ENCODE measurements around the gene KRT8. TPM values are rescaled to one million over a fixed set of nuclear protein-coding genes. Genes with fewer than 3 reads are reported as not detected.
A peak's percentile ranks its signal among the peaks of the same experiment; 100 is the strongest.

The KRT8 gene
- total RNA-seq, 1 experiment from 2014 or later = 1,655 TPM

DNA sequence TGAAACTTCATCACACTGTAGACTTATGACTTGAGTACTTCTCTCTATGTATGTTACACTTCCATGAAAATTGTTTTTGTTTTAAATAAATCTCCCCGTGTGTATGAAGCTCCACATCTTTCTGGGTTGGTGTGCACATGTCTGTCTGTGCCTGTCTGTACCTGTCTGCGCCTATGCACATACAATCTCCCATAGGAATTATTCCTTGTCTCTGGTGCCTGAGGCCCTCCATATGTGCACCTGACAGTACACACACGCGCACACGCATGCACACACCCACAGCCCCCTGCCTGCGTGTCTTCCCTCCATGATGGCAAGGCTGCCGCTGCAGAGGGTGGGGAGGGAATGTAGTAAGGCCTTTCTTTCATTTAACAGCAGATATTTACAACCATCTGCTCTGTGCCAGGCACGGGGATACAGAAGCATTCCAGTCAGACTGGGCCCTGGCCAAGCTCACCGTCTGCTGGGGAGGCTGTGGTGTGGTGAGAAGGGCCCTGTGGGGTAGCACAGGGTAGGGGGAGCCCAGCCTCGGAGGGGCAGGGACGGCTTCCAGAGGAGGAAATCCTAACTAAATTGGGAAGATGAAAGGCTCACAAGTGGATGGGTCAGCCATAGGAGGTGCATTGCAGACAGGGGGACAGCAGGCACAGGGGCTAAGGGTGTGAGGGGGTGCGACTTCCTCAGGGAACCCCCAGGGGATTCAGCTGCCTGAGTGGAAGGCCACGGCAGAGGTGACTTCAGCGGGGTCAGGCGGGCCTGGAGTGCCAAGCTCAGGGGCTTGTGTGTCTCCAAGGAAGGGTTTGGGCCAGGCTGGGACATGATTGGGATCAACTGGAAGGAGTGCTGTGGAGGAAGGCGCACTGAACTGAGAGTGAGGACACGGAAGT is 26.1 kb downstream of the KRT8 start:
- H3K27ac ChIP-seq (ENCODE audit: low read depth, low read length) = peak overlapping the region; percentile 44
- H3K4me3 ChIP-seq (replicated peaks in 1 of 2; ENCODE audit: low read depth in 1 of 2, low read length in 2 of 2) = no peak overlapping the region
- H3K79me2 ChIP-seq (ENCODE audit: insufficient read depth, low read length) = no peaks in the 10 kb centered on the region
- no peak for TF ChIP-seq RAD21 (IDR thresholded peaks at IDR 0.05; ENCODE audit: low read depth)
- no peak for TF ChIP-seq ZFX (IDR thresholded peaks at IDR 0.05)
- TF ChIP-seq, protein P1, sequence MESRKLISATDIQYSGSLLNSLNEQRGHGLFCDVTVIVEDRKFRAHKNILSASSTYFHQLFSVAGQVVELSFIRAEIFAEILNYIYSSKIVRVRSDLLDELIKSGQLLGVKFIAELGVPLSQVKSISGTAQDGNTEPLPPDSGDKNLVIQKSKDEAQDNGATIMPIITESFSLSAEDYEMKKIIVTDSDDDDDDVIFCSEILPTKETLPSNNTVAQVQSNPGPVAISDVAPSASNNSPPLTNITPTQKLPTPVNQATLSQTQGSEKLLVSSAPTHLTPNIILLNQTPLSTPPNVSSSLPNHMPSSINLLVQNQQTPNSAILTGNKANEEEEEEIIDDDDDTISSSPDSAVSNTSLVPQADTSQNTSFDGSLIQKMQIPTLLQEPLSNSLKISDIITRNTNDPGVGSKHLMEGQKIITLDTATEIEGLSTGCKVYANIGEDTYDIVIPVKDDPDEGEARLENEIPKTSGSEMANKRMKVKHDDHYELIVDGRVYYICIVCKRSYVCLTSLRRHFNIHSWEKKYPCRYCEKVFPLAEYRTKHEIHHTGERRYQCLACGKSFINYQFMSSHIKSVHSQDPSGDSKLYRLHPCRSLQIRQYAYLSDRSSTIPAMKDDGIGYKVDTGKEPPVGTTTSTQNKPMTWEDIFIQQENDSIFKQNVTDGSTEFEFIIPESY (IDR thresholded peaks at IDR 0.05; ENCODE audit: extremely low read depth, insufficient replicate concordance, low read length) = no peak
- TF ChIP-seq FOSL1 (IDR thresholded peaks at IDR 0.05; ENCODE audit: low read depth) = no peak
- no peak for TF ChIP-seq JUND (IDR thresholded peaks at IDR 0.05)
- TF ChIP-seq ELF1 (IDR thresholded peaks at IDR 0.05; ENCODE audit: borderline replicate concordance, low read depth) = no peak
- no peak for DNase-seq (ENCODE audit: low read depth, low spot score)
- ATAC-seq = no peak
- ChIA-PET POLR2A (interaction anchor here (1.0 to 4.8 kb wide), 4 partner anchors 26 to 735 kb away, joined by 4 to 40 read pairs (median 6); partner anchors contain the start of gene KRT8), RAD21 (ENCODE audit: low non-redundant PET in 1 of 2, low total read pairs in 2 of 2, uncharacterized antibody in 2 of 2, unreplicated experiment in 2 of 2) (interaction anchor here (0.6 to 3.0 kb wide), 18 partner anchors 8 to 732 kb away, joined by 3 to 19 read pairs (median 6); no protein-coding TSS in a partner anchor), CTCF (interaction anchor here (0.6 to 8.9 kb wide), 52 partner anchors 8 to 758 kb away, joined by 3 to 140 read pairs (median 5); partner anchors contain the start of gene KRT8)
- peak overlapping the region; percentile 84 for H3K4me2 ChIP-seq (ENCODE audit: low read length)
- intact Hi-C loops (cut with micrococcal nuclease) = loop anchor here (1.0 kb wide), 2 partner anchors 295 to 739 kb away; no protein-coding TSS in a partner anchor
- H3K9me2 ChIP-seq (ENCODE audit: insufficient read depth) = no peaks in the 10 kb centered on the region
- H3K9me3 ChIP-seq (ENCODE audit: control insufficient read depth in 1 of 2, insufficient read depth in 1 of 2, low read depth in 1 of 2, low read length in 2 of 2) = no peaks in the 10 kb centered on the region
- H3K9ac ChIP-seq (ENCODE audit: low read length) = peak overlapping the region; percentile 44; the same call in 1 of the 2 replicates
- no peaks in the 10 kb centered on the region for H3K27me3 ChIP-seq (ENCODE audit: insufficient read depth, low read length)
- peaks cover 34 to 66% of the 10 kb centered on the region in 2 experiments for H3K4me1 ChIP-seq (ENCODE audit: control insufficient read depth in 1 of 2, insufficient read depth in 2 of 2, low read length in 2 of 2)
- no peaks in the 10 kb centered on the region for H4K20me1 ChIP-seq (ENCODE audit: insufficient read depth)
- no peaks in the 10 kb centered on the region for H3K36me3 ChIP-seq (ENCODE audit: control insufficient read depth in 1 of 2, insufficient read depth in 2 of 2, low read length in 2 of 2)
- BruUV-seq (replicated peaks) = no TSS peak
- peak overlapping the region; percentile 26 for H2AFZ ChIP-seq (ENCODE audit: low read depth, low read length, poor library complexity, severe bottlenecking)
